ENCODE results near the gene FHL2. TPM values are rescaled to one million over a fixed set of nuclear protein-coding genes. Genes with fewer than 3 reads are reported as not detected.

Gene FHL2
- total and polyA plus RNA-seq, 4 donors = 3.9 to 9.0 (median 6.5) TPM

- H3K4me1 ChIP-seq (ENCODE audit: control insufficient read depth in 4 of 4, insufficient read depth in 4 of 4, low read length in 3 of 4) = peaks cover 0 to 3% (median 1%) of the 10 kb centered on the region in 4 donors
- H3K36me3 ChIP-seq (ENCODE audit: control insufficient read depth in 4 of 4, insufficient read depth in 3 of 4, low read depth in 1 of 4, low read length in 3 of 4) = no peaks in the 10 kb centered on the region
- TF ChIP-seq MAX (IDR thresholded peaks at IDR 0.05) (no peak), RXRA (IDR thresholded peaks at IDR 0.05) (no peak), ATF3 (IDR thresholded peaks at IDR 0.05) (no peak), NR2F2 (IDR thresholded peaks at IDR 0.05) (no peak), SP1 (IDR thresholded peaks at IDR 0.05) (no peak), YY1 (IDR thresholded peaks at IDR 0.05) (no peak), RAD21 (IDR thresholded peaks at IDR 0.05) (no peak), FOXA2 (IDR thresholded peaks at IDR 0.05) (no peak), JUND (IDR thresholded peaks at IDR 0.05) (no peak), FOXA1 (IDR thresholded peaks at IDR 0.05) (no peak), REST (IDR thresholded peaks at IDR 0.05) (no peak), HNF4A (conservative IDR thresholded peaks at IDR 0.05) (no peak), GABPA (IDR thresholded peaks at IDR 0.05 in 1 of 2, conservative IDR thresholded peaks at IDR 0.05 in 1 of 2) (no peak), EGR1 (IDR thresholded peaks at IDR 0.05; ENCODE audit: low read depth in 2 of 2) (no peak), CTCF (IDR thresholded peaks at IDR 0.05; ENCODE audit: low read depth, low read length, missing input control) (no peak), TAF1 (conservative IDR thresholded peaks at IDR 0.05) (no peak), HNF4G (IDR thresholded peaks at IDR 0.05) (no peak)
- DNase-seq (ENCODE audit: low spot score) = no peak
- WGBS = 69% methylated on average over 6 of the region's 6 CpGs
- H3K9me3 ChIP-seq (ENCODE audit: control insufficient read depth in 4 of 4, low read length in 3 of 4) = no peaks in the 10 kb centered on the region
- H3K27me3 ChIP-seq (ENCODE audit: control insufficient read depth in 4 of 4, insufficient read depth in 4 of 4, low read length in 3 of 4) = peaks cover 0 to 2% (median 0%) of the 10 kb centered on the region in 4 donors
- H3K4me3 ChIP-seq (ENCODE audit: low read depth in 1 of 3, low read length in 3 of 3) = peak overlapping the region in 1 of 3 donors; percentile 68
- no peak overlapping the region for H3K9ac ChIP-seq (ENCODE audit: low read depth in 1 of 2, low read length in 2 of 2)
- H3K27ac ChIP-seq (ENCODE audit: low read depth in 1 of 2, low read length in 2 of 2) = no peak overlapping the region
These were observed 907 bp downstream of the FHL2 start for GRCh38 chr2:105397953-105398335.

- DNase-seq (ENCODE audit: low spot score) = no peak
- H3K4me1 ChIP-seq (ENCODE audit: control insufficient read depth in 4 of 4, insufficient read depth in 4 of 4, low read length in 3 of 4) = peaks cover 0 to 3% (median 1%) of the 10 kb centered on the region in 4 donors
- no peak overlapping the region for H3K27ac ChIP-seq (ENCODE audit: low read depth in 1 of 2, low read length in 2 of 2)
- H3K36me3 ChIP-seq (ENCODE audit: control insufficient read depth in 4 of 4, insufficient read depth in 3 of 4, low read depth in 1 of 4, low read length in 3 of 4) = no peaks in the 10 kb centered on the region
- H3K9ac ChIP-seq (ENCODE audit: low read depth in 1 of 2, low read length in 2 of 2) = no peak overlapping the region
- 91% methylated on average over 13 of the region's 13 CpGs for WGBS
- peaks cover 0 to 2% (median 0%) of the 10 kb centered on the region in 4 donors for H3K27me3 ChIP-seq (ENCODE audit: control insufficient read depth in 4 of 4, insufficient read depth in 4 of 4, low read length in 3 of 4)
- no peaks in the 10 kb centered on the region for H3K9me3 ChIP-seq (ENCODE audit: control insufficient read depth in 4 of 4, low read length in 3 of 4)
- H3K4me3 ChIP-seq (ENCODE audit: low read depth in 1 of 3, low read length in 3 of 3) = no peak overlapping the region
- TF ChIP-seq NR2F2 (IDR thresholded peaks at IDR 0.05) (no peak), ATF3 (IDR thresholded peaks at IDR 0.05) (no peak), FOXA1 (IDR thresholded peaks at IDR 0.05) (no peak), ZBTB33 (IDR thresholded peaks at IDR 0.05) (no peak), RXRA (IDR thresholded peaks at IDR 0.05) (no peak), YY1 (IDR thresholded peaks at IDR 0.05) (no peak), REST (IDR thresholded peaks at IDR 0.05) (no peak)
These were observed 1.7 kb downstream of the FHL2 start for GRCh38 chr2:105397025-105397722.
